Thoracic aorta (tissue), 2 donors: ENCODE measurements around the gene DAAM2. TPM values are rescaled to one million over a fixed set of nuclear protein-coding genes. Genes with fewer than 3 reads are reported as not detected.
A peak's percentile ranks its signal among the peaks of the same experiment; 100 is the strongest.

Source experiments
- ATAC-seq: fragments of 150-250 bp; one replicate; pipeline ENCODE4 v1.8.0; 2017; ENCODE audit warnings: low read depth; ENCODE audit not compliant: insufficient number of reproducible peaks, low FRiP score
- DNase-seq: peaks from one replicate; pipeline ENCODE4 v3.0.0-alpha.2; 2020; ENCODE audit warnings: low spot score
- H3K27ac ChIP-seq, 2 donors: fragments of 200-600 bp; sonication (generic); 1 replicate in 1 of 2; 2 replicates in 1 of 2; pipeline ENCODE4 v1.5.1; 2016; ENCODE audit warnings: mild to moderate bottlenecking in 2 of 2, moderate library complexity in 2 of 2
- H3K27me3 ChIP-seq: fragments of 200-600 bp; sonication (generic); replicated peaks from 2 replicates; pipeline ENCODE4 v1.6.0; 2016; ENCODE audit warnings: mild to moderate bottlenecking; ENCODE audit not compliant: insufficient read depth
- H3K36me3 ChIP-seq: fragments of 200-600 bp; sonication (generic); one replicate; pipeline ENCODE4 v1.5.1; 2016
- H3K4me1 ChIP-seq, 2 donors: fragments of 200-600 bp; sonication (generic); 1 replicate in 1 of 2; 2 replicates in 1 of 2; pipeline versions ENCODE4 v1.5.1 to v1.6.0; 2016; ENCODE audit warnings: low read depth in 2 of 2, mild to moderate bottlenecking in 1 of 2; ENCODE audit not compliant: control insufficient read depth in 1 of 2
- H3K4me3 ChIP-seq: fragments of 200-600 bp; sonication (generic); 2 replicates; pipeline ENCODE4 v1.5.1; 2016; ENCODE audit warnings: mild to moderate bottlenecking
- H3K9me3 ChIP-seq: fragments of 200-600 bp; sonication (generic); 2 replicates; pipeline ENCODE4 v1.5.1; 2016
- total RNA-seq, 2 donors: library from RNA; depleted of rRNA; stranded (reverse); fragments of >200 nt; gene quantifications; one replicate each; pipeline versions ENCODE4 v1.1.0 to v1.2.3, GENCODE V29; 2016
- TF ChIP-seq, protein P1 (sequence below): fragments of 200-600 bp; sonication (generic); IDR thresholded peaks from one replicate; pipeline ENCODE4 v1.5.1; 2019; ENCODE audit warnings: antibody characterized with exemption

Gene DAAM2
- total RNA-seq, 2 donors from 2014 or later, result 61.5 to 71.5 TPM

DNA sequence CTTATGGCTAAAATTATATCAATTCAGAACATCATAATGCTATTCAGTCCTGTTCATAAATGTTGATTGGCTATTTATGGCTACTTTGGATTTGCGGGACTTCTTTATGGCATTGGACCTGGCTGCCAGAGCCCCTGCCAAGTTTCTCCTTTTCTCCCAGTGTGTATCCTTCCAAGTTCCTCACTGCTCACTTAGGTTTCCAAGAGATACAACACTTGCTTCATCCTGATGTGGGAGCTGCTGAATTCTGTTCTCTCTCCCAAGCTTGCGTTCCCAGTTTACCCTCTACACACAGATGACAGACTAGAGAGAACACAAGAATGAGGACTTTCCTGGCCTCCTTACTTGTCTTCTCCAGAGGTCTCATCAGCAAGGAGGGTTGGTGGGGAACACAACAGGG, 18.4 kb upstream of the DAAM2 start:
- H3K27ac ChIP-seq, result peak overlapping the region; percentile 69 to 72
- ATAC-seq (no peak), DNase-seq (no peak)
- H3K36me3 ChIP-seq, result no peaks in the 10 kb centered on the region
- TF ChIP-seq, protein P1, sequence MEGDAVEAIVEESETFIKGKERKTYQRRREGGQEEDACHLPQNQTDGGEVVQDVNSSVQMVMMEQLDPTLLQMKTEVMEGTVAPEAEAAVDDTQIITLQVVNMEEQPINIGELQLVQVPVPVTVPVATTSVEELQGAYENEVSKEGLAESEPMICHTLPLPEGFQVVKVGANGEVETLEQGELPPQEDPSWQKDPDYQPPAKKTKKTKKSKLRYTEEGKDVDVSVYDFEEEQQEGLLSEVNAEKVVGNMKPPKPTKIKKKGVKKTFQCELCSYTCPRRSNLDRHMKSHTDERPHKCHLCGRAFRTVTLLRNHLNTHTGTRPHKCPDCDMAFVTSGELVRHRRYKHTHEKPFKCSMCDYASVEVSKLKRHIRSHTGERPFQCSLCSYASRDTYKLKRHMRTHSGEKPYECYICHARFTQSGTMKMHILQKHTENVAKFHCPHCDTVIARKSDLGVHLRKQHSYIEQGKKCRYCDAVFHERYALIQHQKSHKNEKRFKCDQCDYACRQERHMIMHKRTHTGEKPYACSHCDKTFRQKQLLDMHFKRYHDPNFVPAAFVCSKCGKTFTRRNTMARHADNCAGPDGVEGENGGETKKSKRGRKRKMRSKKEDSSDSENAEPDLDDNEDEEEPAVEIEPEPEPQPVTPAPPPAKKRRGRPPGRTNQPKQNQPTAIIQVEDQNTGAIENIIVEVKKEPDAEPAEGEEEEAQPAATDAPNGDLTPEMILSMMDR, result no peak
- no peaks in the 10 kb centered on the region for H3K27me3 ChIP-seq
- no peaks in the 10 kb centered on the region for H3K9me3 ChIP-seq
- peaks cover 18 to 60% of the 10 kb centered on the region in 2 donors for H3K4me1 ChIP-seq
- H3K4me3 ChIP-seq, result no peak overlapping the region

DNA sequence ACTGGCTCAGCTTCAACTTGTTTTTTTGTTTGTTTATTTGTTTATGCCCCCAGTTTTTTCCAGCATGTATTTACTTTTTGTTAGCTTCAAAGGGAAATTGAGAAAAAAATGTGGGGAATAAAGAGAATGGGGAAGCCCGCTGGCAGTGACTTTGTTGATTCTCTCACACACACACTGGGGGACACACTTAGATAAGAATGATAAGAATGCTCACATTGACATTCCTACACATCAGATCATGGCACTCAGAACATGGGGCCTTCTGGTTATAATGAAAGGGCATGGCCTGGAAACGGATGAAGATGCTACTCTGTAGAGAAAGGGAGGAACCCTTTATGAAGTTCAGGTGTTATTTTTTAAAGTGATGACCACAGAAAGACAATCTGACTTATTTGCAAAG, 15.6 kb upstream of the DAAM2 start:
- no peak for ATAC-seq
- H3K36me3 ChIP-seq, result no peaks in the 10 kb centered on the region
- H3K4me3 ChIP-seq, result no peak overlapping the region
- TF ChIP-seq, protein P1, result no peak
- DNase-seq, result no peak
- peaks cover 21 to 59% of the 10 kb centered on the region in 2 donors for H3K4me1 ChIP-seq
- no peaks in the 10 kb centered on the region for H3K27me3 ChIP-seq
- H3K9me3 ChIP-seq, result no peaks in the 10 kb centered on the region
- H3K27ac ChIP-seq, result peak overlapping the region in 1 of 2 donors; percentile 71

GRCh38 chr6:39777218-39777617, 15.0 kb upstream of the DAAM2 start:
- ATAC-seq, result no peak
- no peak for DNase-seq
- Histone ChIP-seq H3K4me1 (peaks cover 20 to 53% of the 10 kb centered on the region in 2 donors), H3K27me3 (no peaks in the 10 kb centered on the region), H3K4me3 (no peak overlapping the region), H3K36me3 (no peaks in the 10 kb centered on the region), H3K9me3 (no peaks in the 10 kb centered on the region), H3K27ac (peak overlapping the region; percentile 50 to 71)
- TF ChIP-seq, protein P1, result no peak

DNA sequence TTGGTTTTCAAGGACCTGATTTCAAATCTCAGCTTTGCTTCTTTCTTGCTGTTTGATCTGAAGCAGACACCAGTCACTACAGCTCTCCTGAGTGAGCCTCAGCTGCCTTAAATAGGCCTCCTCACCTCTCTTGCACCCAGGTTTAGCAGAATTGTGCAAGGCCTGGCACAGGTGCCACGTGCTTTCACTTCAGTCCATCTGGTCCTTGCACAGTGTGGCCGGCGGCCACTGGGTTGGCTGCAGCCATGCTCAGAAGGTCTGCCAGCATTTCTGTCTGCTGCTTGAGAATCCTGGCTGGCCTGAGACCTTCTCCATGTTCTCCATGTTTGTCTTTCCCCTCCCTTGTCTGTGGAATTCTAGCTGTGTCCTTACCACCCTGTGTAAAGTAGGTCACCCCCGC, 14.5 kb upstream of the DAAM2 start:
- Histone ChIP-seq H3K36me3 (no peaks in the 10 kb centered on the region), H3K4me3 (no peak overlapping the region), H3K4me1 (peaks cover 19 to 49% of the 10 kb centered on the region in 2 donors), H3K27me3 (no peaks in the 10 kb centered on the region), H3K9me3 (no peaks in the 10 kb centered on the region), H3K27ac (peak overlapping the region; percentile 50 to 71)
- TF ChIP-seq, protein P1, result no peak
- DNase-seq (no peak), ATAC-seq (no peak)

DNA sequence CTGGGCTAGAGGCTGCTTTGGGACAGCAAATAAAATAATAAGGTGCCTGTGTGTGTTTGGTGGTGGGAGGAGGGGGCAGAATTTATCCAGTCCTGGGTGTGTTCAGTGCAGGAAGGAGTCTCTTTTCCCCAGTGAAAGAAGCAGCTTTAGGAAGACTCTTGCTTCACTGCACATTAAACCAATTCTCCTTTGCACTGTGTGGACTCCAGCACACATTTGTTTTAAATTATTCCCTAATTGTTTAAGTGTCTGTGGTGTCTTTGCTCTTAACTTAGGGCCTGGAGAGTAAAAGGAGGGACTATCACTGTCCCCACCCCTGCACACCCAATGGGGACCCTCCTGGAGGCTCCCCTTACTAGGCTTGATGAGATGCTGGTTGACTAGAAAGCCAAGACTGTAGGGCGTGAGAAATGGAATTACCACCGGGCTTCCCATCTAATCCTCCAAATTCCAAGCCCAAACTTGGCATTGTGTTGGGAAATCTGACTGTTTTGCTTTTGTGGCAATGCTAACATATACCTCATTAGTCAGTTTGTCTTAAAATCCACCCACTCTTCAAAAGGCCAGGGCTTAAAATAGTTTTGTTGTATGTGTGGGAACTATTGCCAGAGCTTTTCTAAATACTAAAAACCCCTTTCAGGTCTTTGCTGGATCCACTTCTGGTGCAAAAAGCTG, 13.5 kb upstream of the DAAM2 start:
- H3K36me3 ChIP-seq, result no peaks in the 10 kb centered on the region
- DNase-seq, result no peak
- peak overlapping the region; percentile 50 to 71 for H3K27ac ChIP-seq
- ATAC-seq, result no peak
- TF ChIP-seq, protein P1, result no peak
- no peaks in the 10 kb centered on the region for H3K9me3 ChIP-seq
- peaks cover 10 to 38% of the 10 kb centered on the region in 2 donors for H3K4me1 ChIP-seq
- H3K4me3 ChIP-seq, result no peak overlapping the region
- no peaks in the 10 kb centered on the region for H3K27me3 ChIP-seq
